Endothelial cell of umbilical vein (primary cell): ENCODE measurements around the gene CAAP1.

ENCODE experiments used
- EZH2 ChIP-seq: IDR thresholded peaks from 2 replicates; pipeline ENCODE4 v1.6.1; 2012; ENCODE audit warnings: borderline replicate concordance, low read depth, mild to moderate bottlenecking, moderate library complexity, low read length, inconsistent platforms; ENCODE audit not compliant: severe bottlenecking
- JUN ChIP-seq: IDR thresholded peaks from 2 replicates; pipeline ENCODE4 v1.6.1; 2011; ENCODE audit warnings: borderline replicate concordance, low read depth; ENCODE audit not compliant: insufficient read length, insufficient read depth
- POLR2AphosphoS5 ChIP-seq: IDR thresholded peaks from 2 replicates; pipeline ENCODE4 v1.6.1; 2012; ENCODE audit warnings: low read depth, mild to moderate bottlenecking, control low read depth, low read length, moderate library complexity; ENCODE audit not compliant: insufficient read depth
- TF ChIP-seq, protein P1 (sequence below), 2 donors: IDR thresholded peaks; 1 replicate in 1 of 2; 2 replicates in 1 of 2; pipeline ENCODE4 v1.5.1; 2011; ENCODE audit warnings: low read length in 2 of 2, mild to moderate bottlenecking in 2 of 2, moderate library complexity in 2 of 2, control low read depth in 1 of 2, inconsistent platforms in 1 of 2, low read depth in 1 of 2; ENCODE audit not compliant: insufficient read depth in 1 of 2; ENCODE audit errors: extremely low read depth in 1 of 2

DNA sequence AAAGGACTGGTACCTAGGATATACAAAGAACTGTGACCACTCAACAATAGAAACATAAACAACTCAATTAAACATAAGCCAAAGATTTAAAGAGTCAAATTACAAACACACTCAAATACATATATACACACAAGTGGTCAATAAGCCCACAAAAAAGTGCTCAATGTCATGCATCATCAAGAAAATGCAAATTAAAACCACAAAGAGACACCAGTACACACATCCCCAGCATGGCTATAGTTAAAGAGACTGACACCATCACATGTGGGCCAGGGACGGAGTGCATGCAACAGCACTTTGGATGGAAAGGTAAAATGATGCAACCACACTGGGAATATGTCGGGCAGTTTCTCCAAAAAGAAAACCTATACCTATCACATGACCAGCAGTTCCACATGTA, 89.7 kb downstream of the CAAP1 start:
- no peak for TF ChIP-seq EZH2
- TF ChIP-seq, protein P1, sequence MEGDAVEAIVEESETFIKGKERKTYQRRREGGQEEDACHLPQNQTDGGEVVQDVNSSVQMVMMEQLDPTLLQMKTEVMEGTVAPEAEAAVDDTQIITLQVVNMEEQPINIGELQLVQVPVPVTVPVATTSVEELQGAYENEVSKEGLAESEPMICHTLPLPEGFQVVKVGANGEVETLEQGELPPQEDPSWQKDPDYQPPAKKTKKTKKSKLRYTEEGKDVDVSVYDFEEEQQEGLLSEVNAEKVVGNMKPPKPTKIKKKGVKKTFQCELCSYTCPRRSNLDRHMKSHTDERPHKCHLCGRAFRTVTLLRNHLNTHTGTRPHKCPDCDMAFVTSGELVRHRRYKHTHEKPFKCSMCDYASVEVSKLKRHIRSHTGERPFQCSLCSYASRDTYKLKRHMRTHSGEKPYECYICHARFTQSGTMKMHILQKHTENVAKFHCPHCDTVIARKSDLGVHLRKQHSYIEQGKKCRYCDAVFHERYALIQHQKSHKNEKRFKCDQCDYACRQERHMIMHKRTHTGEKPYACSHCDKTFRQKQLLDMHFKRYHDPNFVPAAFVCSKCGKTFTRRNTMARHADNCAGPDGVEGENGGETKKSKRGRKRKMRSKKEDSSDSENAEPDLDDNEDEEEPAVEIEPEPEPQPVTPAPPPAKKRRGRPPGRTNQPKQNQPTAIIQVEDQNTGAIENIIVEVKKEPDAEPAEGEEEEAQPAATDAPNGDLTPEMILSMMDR (IDR thresholded peaks at IDR 0.05; ENCODE audit: extremely low read depth in 1 of 2, insufficient read depth in 1 of 2, low read depth in 1 of 2, low read length in 2 of 2): no peak
- no peak for TF ChIP-seq JUN
- no peak for TF ChIP-seq POLR2AphosphoS5
